HepG2 (cell line): Measurements from ENCODE around the gene RNU11. TPM values are rescaled to one million over a fixed set of nuclear protein-coding genes. Genes with fewer than 3 reads are reported as not detected.

Experiments used
- BRD4 ChIP-seq: sonication (generic); formaldehyde crosslinking; IDR thresholded peaks from 2 replicates; pipeline ENCODE4 v1.4.0; 2020; ENCODE audit warnings: missing genetic modification reagents
- GABPB1 ChIP-seq: IDR thresholded peaks from 2 replicates; pipeline ENCODE4 v1.6.1; 2016; ENCODE audit warnings: mild to moderate bottlenecking, missing genetic modification reagents, moderate library complexity, missing compliant biosample characterization
- KMT2A ChIP-seq: sonication (generic); formaldehyde crosslinking; IDR thresholded peaks from 2 replicates; pipeline ENCODE4 v1.4.0; 2020; ENCODE audit warnings: missing genetic modification reagents
- MAX ChIP-seq: IDR thresholded peaks from 2 replicates; pipeline ENCODE4 v1.6.1; 2012; ENCODE audit warnings: inconsistent platforms
- MTF1 ChIP-seq: sonication (generic); formaldehyde crosslinking; IDR thresholded peaks from 2 replicates; pipeline ENCODE4 v1.5.0; 2020; ENCODE audit warnings: missing genetic modification reagents
- RAD21 ChIP-seq: fragments of 450-650 bp; formaldehyde crosslinking; IDR thresholded peaks from 2 replicates; pipeline ENCODE4 v1.5.0; 2020; ENCODE audit warnings: mild to moderate bottlenecking
- SP5 ChIP-seq: IDR thresholded peaks from 2 replicates; pipeline ENCODE4 v1.6.1; 2016; ENCODE audit warnings: low read depth, borderline replicate concordance
- THAP9 ChIP-seq: sonication (generic); formaldehyde crosslinking; IDR thresholded peaks from 2 replicates; pipeline ENCODE4; 2020; ENCODE audit warnings: missing genetic modification reagents, mild to moderate bottlenecking, borderline replicate concordance
- WIZ ChIP-seq: sonication (generic); formaldehyde crosslinking; IDR thresholded peaks from 2 replicates; pipeline ENCODE4 v1.5.1; 2020; ENCODE audit warnings: mild to moderate bottlenecking, missing genetic modification reagents
- ZBTB34 ChIP-seq: sonication (generic); formaldehyde crosslinking; IDR thresholded peaks from 2 replicates; pipeline ENCODE4 v1.8.0; 2022; ENCODE audit warnings: mild to moderate bottlenecking, missing genetic modification reagents
- ZFX ChIP-seq: sonication (generic); formaldehyde crosslinking; IDR thresholded peaks from 2 replicates; pipeline ENCODE4 v1.4.0; 2020; ENCODE audit warnings: mild to moderate bottlenecking, low read depth, missing genetic modification reagents, moderate library complexity
- ZNF275 ChIP-seq: sonication (generic); formaldehyde crosslinking; IDR thresholded peaks from 2 replicates; pipeline ENCODE4 v1.8.0; 2022; ENCODE audit warnings: missing genetic modification reagents, mild to moderate bottlenecking, inconsistent platforms, borderline replicate concordance
- ZNF496 ChIP-seq: sonication (generic); formaldehyde crosslinking; IDR thresholded peaks from 2 replicates; pipeline ENCODE4 v1.8.1; 2023; ENCODE audit warnings: mild to moderate bottlenecking, moderate library complexity, missing genetic modification reagents; ENCODE audit not compliant: insufficient replicate concordance
- ZNF513 ChIP-seq: sonication (generic); formaldehyde crosslinking; conservative IDR thresholded peaks from 2 replicates; pipeline ENCODE4 v1.5.0; 2020; ENCODE audit warnings: missing genetic modification reagents
- ZNF564 ChIP-seq: sonication (generic); formaldehyde crosslinking; IDR thresholded peaks from 2 replicates; pipeline ENCODE4 v1.8.1; 2023; ENCODE audit warnings: mild to moderate bottlenecking, missing genetic modification reagents
- ZNF567 ChIP-seq: sonication (generic); formaldehyde crosslinking; IDR thresholded peaks from 2 replicates; pipeline ENCODE4 v1.8.1; 2023; ENCODE audit warnings: mild to moderate bottlenecking, missing genetic modification reagents, borderline replicate concordance
- ZNF619 ChIP-seq: sonication (generic); formaldehyde crosslinking; IDR thresholded peaks from 2 replicates; pipeline ENCODE4 v1.4.0; 2020; ENCODE audit warnings: mild to moderate bottlenecking, missing genetic modification reagents
- ZNF691 ChIP-seq: sonication (generic); formaldehyde crosslinking; IDR thresholded peaks from 2 replicates; pipeline ENCODE4 v1.4.0; 2020; ENCODE audit warnings: missing genetic modification reagents, low read depth, mild to moderate bottlenecking, borderline replicate concordance
- polyA plus RNA-seq, 8 experiments: library from polyadenylated mRNA; depleted of rRNA in 3 of 8; stranded (reverse) in 7 of 8; unstranded in 1 of 8; fragments of >200 nt; fragmentation: Illumina TruSeq in 4 of 8; extraction: Trizol in 4 of 8; gene quantifications; 2 replicates each; pipeline versions ENCODE4 v1.2.1 to v1.2.3, GENCODE V29; 2011 to 2016; ENCODE audit warnings: low read depth in 4 of 8, missing spikeins in 1 of 8, mixed read lengths in 1 of 8; ENCODE audit not compliant: insufficient read depth in 1 of 8
- total RNA-seq, 5 experiments: library from RNA; depleted of rRNA; stranded (reverse); fragments of >200 nt; fragmentation: Illumina TruSeq; extraction: Trizol; gene quantifications; 2 replicates each; pipeline ENCODE4 v1.2.3, GENCODE V29; 2016; ENCODE audit warnings: low read depth in 1 of 5

RNU11 gene
- total and polyA plus RNA-seq, 2 of the 13 experiments (the other 11 are each of a cell fraction or from before 2014, with no cell fraction given): not detected

- no peak for TF ChIP-seq ZBTB34 (CRISPR knock-in tag)
- no peak for TF ChIP-seq ZNF513 (CRISPR knock-in tag)
- TF ChIP-seq WIZ: no peak
- no peak for TF ChIP-seq ZNF496 (CRISPR knock-in tag)
- no peak for TF ChIP-seq ZNF564 (CRISPR knock-in tag)
- TF ChIP-seq GABPB1 (CRISPR knock-in tag): peak; percentile 91
- no peak for TF ChIP-seq SP5
- no peak for TF ChIP-seq ZNF275 (CRISPR knock-in tag)
- 0 out of 2 replicates have a peak, but pooled peaks have one; percentile 15 for TF ChIP-seq ZFX (CRISPR knock-in tag)
- no peak for TF ChIP-seq BRD4 (CRISPR knock-in tag)
- peak; percentile 96 for TF ChIP-seq THAP9 (CRISPR knock-in tag)
- TF ChIP-seq ZNF619 (CRISPR knock-in tag): no peak
- no peak for TF ChIP-seq RAD21 (CRISPR knock-in tag)
- peak; percentile 30; the same call in 1 of the 2 replicates for TF ChIP-seq ZNF567 (CRISPR knock-in tag)
- peak; percentile 20 for TF ChIP-seq MAX
- TF ChIP-seq KMT2A (CRISPR knock-in tag): 0 out of 2 replicates have a peak, but pooled peaks have one; percentile 9
- peak; percentile 12; the same call in 1 of the 2 replicates for TF ChIP-seq ZNF691
- TF ChIP-seq MTF1 (CRISPR knock-in tag): no peak
Measured at GRCh38 chr1:28648008-28648473, 359 bp upstream of the RNU11 start (continued).
